ENCODE measurements around the gene GJC2. TPM values are rescaled to one million over a fixed set of nuclear protein-coding genes. Genes with fewer than 3 reads are reported as not detected.

GJC2 gene
- polyA plus RNA-seq, 1 donor from 2014 or later = 2.3 TPM

- no peak overlapping the region for H3K9ac ChIP-seq (ENCODE audit: low read length)
- H3K9me3 ChIP-seq (ENCODE audit: low read length) = peaks cover 4% of the 10 kb centered on the region
- no peaks in the 10 kb centered on the region for H3F3A ChIP-seq (ENCODE audit: insufficient read depth, low read length, poor library complexity, severe bottlenecking)
- no peaks in the 10 kb centered on the region for H3K79me2 ChIP-seq (replicated peaks; ENCODE audit: insufficient read depth, low read length)
- H3K4me2 ChIP-seq (ENCODE audit: low read length) = no peak overlapping the region
- no peak overlapping the region for H2AFZ ChIP-seq (ENCODE audit: low read depth, low read length)
- no peaks in the 10 kb centered on the region for H4K20me1 ChIP-seq (ENCODE audit: insufficient read depth)
- no peak overlapping the region for H3K4me3 ChIP-seq (ENCODE audit: low read length)
- TF ChIP-seq, protein P1, sequence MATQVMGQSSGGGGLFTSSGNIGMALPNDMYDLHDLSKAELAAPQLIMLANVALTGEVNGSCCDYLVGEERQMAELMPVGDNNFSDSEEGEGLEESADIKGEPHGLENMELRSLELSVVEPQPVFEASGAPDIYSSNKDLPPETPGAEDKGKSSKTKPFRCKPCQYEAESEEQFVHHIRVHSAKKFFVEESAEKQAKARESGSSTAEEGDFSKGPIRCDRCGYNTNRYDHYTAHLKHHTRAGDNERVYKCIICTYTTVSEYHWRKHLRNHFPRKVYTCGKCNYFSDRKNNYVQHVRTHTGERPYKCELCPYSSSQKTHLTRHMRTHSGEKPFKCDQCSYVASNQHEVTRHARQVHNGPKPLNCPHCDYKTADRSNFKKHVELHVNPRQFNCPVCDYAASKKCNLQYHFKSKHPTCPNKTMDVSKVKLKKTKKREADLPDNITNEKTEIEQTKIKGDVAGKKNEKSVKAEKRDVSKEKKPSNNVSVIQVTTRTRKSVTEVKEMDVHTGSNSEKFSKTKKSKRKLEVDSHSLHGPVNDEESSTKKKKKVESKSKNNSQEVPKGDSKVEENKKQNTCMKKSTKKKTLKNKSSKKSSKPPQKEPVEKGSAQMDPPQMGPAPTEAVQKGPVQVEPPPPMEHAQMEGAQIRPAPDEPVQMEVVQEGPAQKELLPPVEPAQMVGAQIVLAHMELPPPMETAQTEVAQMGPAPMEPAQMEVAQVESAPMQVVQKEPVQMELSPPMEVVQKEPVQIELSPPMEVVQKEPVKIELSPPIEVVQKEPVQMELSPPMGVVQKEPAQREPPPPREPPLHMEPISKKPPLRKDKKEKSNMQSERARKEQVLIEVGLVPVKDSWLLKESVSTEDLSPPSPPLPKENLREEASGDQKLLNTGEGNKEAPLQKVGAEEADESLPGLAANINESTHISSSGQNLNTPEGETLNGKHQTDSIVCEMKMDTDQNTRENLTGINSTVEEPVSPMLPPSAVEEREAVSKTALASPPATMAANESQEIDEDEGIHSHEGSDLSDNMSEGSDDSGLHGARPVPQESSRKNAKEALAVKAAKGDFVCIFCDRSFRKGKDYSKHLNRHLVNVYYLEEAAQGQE (IDR thresholded peaks at IDR 0.05; ENCODE audit: borderline replicate concordance) = no peak
- TF ChIP-seq CTCF (IDR thresholded peaks at IDR 0.05; ENCODE audit: poor library complexity, severe bottlenecking) (no peak), MXI1 (conservative IDR thresholded peaks at IDR 0.05; ENCODE audit: poor library complexity, severe bottlenecking) (no peak), EP300 (conservative IDR thresholded peaks at IDR 0.05; ENCODE audit: poor library complexity, severe bottlenecking) (no peak), RAD21 (conservative IDR thresholded peaks at IDR 0.05) (no peak), SMC3 (conservative IDR thresholded peaks at IDR 0.05; ENCODE audit: poor library complexity) (no peak), EZH2 (IDR thresholded peaks at IDR 0.05; ENCODE audit: borderline replicate concordance, insufficient read depth, low read length, poor library complexity, severe bottlenecking) (no peak), POLR2AphosphoS5 (IDR thresholded peaks at IDR 0.05) (no peak), TAF1 (IDR thresholded peaks at IDR 0.05; ENCODE audit: low read depth) (no peak)
- H3K36me3 ChIP-seq (ENCODE audit: insufficient read depth, low read length) = no peaks in the 10 kb centered on the region
- no peaks in the 10 kb centered on the region for H3K27me3 ChIP-seq (ENCODE audit: insufficient read depth, low read depth, low read length)
- H3K9me2 ChIP-seq (ENCODE audit: insufficient read depth, low read length) = no peaks in the 10 kb centered on the region
- H3K27ac ChIP-seq (ENCODE audit: low read length) = no peak overlapping the region
These were observed 45.4 kb downstream of the GJC2 start for GRCh38 chr1:228194921-228195812.

GRCh38 chr1:228197555-228198147 lies 47.9 kb downstream of the GJC2 start:
- Histone ChIP-seq H3K9me2 (ENCODE audit: insufficient read depth, low read length) (no peaks in the 10 kb centered on the region), H3K4me2 (ENCODE audit: low read length) (no peak overlapping the region), H3K4me3 (ENCODE audit: low read length) (no peak overlapping the region), H2AFZ (ENCODE audit: low read depth, low read length) (no peak overlapping the region), H3K27ac (ENCODE audit: low read length) (no peak overlapping the region), H3K9ac (ENCODE audit: low read length) (no peak overlapping the region), H3K79me2 (replicated peaks; ENCODE audit: insufficient read depth, low read length) (no peaks in the 10 kb centered on the region), H3K27me3 (ENCODE audit: insufficient read depth, low read depth, low read length) (no peaks in the 10 kb centered on the region), H4K20me1 (ENCODE audit: insufficient read depth) (no peaks in the 10 kb centered on the region), H3K9me3 (ENCODE audit: low read length) (peaks cover 4% of the 10 kb centered on the region), H3K36me3 (ENCODE audit: insufficient read depth, low read length) (no peaks in the 10 kb centered on the region), H3F3A (ENCODE audit: insufficient read depth, low read length, poor library complexity, severe bottlenecking) (no peaks in the 10 kb centered on the region)
- TF ChIP-seq EP300 (conservative IDR thresholded peaks at IDR 0.05; ENCODE audit: poor library complexity, severe bottlenecking) = no peak
- TF ChIP-seq, protein P1 (IDR thresholded peaks at IDR 0.05; ENCODE audit: borderline replicate concordance) = no peak
- TF ChIP-seq EZH2 (IDR thresholded peaks at IDR 0.05; ENCODE audit: borderline replicate concordance, insufficient read depth, low read length, poor library complexity, severe bottlenecking) = no peak
- TF ChIP-seq POLR2AphosphoS5 (IDR thresholded peaks at IDR 0.05) = no peak
- no peak for TF ChIP-seq RAD21 (conservative IDR thresholded peaks at IDR 0.05)
- TF ChIP-seq SMC3 (conservative IDR thresholded peaks at IDR 0.05; ENCODE audit: poor library complexity) = no peak
- TF ChIP-seq TAF1 (IDR thresholded peaks at IDR 0.05; ENCODE audit: low read depth) = no peak
- TF ChIP-seq CTCF (IDR thresholded peaks at IDR 0.05; ENCODE audit: poor library complexity, severe bottlenecking) = no peak
- no peak for TF ChIP-seq MXI1 (conservative IDR thresholded peaks at IDR 0.05; ENCODE audit: poor library complexity, severe bottlenecking)

Measured in neural cell (in vitro differentiated cells).